ENCODE results near the gene TBCD.
"Not testable (repeated sequence)": the region's sequence is repeated elsewhere in the genome, so short reads cannot be mapped to it uniquely, and the experiment has no call there.

Gene TBCD

DNA sequence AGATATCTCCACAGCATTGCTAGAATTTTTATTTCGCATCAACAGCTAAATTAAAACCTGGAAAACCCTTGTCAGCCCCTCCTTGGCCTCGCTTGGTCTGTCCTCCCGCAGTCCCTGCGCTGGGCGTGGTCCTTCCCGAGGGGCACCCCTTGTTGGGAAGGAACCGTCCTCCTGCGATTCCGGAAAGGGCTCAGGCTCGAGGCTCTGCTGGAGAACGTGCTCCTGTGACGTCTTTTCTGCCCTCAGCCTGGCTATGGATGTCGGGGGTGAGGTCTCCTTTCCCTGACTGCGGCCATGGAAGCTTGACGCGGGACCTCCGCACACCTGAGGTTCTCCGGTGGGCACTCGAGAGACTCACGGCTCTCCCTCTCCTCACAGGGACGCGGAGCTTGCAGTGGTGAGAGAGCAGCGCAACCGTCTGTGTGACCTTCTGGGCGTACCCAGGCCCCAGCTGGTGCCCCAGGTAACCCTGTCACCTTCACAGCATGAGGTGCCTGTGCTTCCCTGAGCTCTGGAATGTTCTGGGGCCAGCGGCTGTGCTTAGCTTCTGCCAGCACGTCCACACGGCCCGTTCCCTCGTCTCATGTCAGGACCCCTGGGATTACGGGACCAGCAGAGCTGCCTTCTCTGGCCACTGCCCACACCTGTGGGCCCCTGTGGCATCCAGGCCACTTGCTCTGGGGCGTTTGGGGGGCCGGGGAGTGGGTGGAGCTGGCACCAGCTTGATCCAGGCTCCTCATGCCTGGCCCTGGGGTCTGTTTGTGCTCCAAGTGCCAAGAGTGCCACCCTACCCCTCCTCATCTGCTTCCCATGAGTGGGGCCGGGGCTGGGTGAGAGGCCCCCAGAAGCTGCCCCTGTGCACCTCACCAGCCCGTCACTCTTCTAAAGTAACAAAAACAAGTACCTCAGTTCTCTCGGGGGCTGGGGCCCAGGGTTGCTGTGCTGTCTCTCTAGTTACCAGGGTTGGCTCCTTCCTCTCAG lies 189.4 kb downstream of the TBCD start:
- DNase-seq: no peak

DNA sequence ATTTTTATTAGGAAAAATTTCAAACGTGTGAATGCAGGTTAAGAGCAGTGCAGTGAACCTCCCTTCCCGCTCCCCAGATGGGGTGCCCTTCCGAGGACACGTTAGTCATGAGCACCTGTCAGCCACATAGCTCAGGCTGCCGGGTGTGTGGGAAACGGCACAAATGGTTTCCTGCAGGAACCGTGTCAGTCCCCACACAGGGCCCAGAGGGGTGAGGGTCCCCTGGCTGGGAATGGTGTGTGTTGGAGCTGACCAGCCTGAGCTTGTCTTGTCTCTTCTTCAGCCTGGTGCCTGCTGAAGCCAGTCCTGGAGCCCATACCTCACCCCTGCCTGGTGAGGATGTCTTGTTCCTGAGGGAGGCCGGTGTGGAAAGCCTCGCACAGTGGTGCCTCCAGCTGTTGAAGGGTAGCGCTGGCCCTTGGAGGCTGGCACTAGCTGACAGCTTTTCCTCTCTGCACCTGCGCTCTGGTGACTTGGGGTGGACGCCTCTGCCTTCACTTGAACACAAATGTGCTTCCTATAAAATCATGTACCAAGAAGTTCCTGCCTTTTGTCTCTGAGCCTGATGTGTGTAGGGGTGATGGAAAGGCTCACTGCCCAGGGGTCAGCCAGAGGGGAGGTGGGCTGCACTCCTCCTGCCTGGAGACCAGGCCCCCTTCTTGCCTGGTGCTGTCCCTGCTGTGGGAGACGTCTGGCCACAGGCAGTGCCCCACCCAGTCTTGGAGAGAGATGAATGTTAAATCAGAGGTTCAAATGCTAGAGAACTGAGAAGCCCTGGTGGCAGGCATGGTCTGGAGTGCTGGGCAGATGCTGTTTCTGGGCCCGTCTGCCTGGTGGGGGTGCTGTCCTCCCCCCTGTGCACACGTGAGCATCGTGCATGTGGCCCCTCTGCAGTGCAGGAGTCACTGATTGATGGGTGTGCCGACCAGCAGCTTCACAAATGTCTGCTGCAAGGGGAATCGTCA lies 190.6 kb downstream of the TBCD start:
- no peak for DNase-seq

DNA sequence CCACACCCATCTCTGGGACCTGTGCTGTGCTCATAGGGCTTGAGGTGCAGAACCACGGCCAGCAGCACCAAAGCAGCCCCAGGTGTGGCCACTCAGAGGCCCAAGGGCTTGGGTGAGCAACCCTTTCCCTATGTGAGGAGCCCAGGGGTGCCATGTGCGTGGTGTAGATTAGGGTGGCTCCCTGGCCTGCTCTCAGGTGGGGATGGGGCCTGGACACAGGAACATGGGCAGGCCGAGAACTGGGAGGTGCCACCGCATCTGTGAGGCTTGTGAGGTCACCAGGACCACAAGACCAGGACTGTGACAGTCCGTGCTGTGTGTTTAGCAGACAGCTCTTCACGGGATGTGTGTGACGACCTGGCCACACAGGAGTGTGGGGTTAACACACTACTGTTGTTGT lies 191.5 kb downstream of the TBCD start:
- DNase-seq: no peak

DNA sequence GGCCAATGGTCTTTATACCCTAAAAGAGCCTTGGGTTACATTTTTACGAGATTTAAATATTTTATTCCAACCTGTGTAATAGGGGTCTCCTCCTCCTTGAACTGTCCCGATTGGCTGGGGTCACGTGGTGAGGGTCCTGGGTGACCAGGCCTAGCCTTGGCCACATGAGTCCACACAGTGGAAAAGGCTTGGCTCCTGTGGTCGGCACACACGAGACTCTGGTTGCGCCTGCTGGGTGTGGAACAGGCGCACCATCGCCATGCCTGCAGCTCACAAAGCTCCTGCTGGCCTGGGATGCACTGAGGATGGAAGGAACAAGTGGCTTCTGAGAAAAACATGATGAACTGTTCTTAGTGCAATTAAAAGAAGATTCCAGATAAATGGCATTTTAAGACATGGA lies 191.9 kb downstream of the TBCD start:
- no peak for DNase-seq

DNA sequence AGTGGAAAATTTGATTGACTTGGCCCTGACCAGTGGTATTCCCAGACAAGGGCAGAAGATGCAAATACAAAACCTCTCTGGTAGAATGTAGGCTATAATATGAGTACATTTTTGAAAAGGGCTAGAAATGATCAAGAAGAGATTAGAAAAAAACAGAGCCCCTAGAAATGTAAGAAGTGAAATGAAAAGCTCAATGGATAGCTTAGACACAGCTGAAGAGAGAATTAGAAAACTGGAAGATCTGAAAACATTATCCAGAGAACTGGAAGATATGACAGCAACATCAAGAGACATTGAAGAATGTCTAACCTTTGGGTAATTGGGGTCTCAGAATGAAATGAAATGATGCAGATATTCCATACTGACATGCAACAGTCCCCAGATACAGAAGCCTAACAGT lies 193.1 kb downstream of the TBCD start:
- DNase-seq: no peak

DNA sequence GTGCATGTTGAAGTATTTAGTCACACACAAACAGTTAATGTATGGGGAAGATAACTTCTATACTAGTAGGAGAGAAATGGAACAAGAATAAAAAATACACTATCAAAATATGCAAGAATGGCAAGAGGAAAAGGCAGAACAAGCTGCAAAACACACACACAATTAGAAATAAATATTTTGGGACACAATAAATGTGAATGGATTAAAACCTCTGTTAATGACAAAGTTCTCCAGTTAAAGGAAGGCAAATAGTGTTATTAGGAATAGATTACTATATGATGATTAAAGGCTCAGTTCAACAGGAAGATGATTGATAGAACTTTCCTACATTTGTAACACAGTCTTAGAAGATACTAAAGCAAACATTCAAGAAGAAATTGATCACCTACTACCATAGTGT lies 194.2 kb downstream of the TBCD start:
- no peak for DNase-seq

DNA sequence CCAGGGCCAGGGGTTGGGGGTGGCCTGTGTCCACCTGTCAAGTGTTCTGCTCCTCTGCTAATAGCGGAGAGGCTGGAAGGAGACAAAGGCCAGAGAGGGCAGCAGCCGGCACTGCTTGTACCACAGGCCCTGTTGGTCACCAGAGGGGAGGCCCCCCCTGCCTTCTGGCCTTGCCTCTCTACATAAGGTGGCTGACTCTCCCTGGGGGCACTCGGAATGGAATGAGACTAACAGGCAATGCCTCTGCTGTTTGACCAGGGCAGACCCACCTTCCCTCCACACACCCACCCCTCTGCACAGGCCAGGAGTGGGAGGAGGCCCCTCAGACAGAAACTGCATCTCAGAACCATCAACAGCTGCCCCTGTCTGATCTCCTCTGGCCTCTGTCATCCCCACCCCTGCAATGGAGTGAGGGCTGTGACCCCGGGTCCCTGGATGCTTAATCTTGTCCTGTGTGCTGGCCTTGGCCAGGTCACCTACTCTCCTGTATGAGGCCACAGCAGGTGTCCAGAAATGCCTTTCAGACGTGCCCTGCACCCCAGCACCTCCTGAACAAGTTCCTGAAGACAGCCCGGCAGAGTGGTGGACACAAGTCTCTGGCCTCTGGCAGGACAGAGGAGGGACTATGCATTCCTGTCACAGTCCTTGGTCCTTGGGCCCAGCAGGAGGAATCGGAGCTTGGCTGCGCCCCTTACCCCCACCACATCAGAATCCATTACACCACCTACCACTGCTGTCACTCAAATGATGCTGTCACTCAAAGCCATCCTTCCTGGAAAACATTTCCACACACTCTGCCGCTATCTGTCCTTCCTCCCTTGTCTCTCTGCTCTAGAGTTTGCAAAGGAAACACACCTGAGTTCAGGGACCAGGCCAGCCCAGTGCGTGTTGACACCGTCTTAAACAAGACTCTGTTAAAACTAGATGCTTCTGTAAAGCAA lies 195.5 kb downstream of the TBCD start:
- no peak for DNase-seq

DNA sequence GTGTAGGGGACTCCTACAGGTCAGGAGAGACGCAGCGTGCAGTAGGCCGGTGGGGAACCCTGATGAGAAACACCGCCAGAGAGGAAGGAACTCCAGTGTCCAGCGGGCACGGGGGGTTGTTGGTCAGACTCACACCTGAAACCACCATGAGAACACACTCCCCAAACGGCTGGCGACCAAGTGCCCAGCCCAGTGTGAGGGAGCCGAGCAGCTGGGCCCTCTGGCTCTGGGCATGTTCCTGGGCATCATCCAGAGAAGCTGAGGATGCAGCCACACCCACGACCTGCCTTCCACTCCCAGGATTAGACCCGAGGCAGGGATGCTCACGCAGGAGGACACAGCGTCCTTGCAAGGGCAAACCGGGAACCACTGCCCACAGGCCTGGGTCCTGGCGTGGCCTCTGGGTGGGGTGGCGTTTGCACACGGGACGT lies 196.2 kb downstream of the TBCD start:
- DNase-seq: no peak

DNA sequence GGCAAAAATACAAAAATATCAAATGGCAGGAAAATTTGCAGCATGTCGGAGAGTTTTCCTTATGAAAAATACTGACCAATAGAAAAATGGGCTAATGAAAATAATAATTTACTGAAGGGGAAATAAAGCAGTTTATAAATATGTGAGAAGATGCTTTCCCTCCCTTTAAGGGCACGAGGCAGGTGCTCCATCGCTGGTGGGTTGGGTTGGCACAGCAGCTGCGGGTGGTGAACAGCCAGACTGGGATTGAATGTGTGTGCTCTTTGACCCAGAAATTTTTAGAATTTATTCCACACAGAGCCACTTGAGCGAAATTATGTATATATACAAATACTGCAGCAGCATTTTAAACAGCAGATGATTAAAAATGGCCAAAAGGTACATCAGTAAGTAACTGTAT lies 197.1 kb downstream of the TBCD start:
- no peak for DNase-seq

DNA sequence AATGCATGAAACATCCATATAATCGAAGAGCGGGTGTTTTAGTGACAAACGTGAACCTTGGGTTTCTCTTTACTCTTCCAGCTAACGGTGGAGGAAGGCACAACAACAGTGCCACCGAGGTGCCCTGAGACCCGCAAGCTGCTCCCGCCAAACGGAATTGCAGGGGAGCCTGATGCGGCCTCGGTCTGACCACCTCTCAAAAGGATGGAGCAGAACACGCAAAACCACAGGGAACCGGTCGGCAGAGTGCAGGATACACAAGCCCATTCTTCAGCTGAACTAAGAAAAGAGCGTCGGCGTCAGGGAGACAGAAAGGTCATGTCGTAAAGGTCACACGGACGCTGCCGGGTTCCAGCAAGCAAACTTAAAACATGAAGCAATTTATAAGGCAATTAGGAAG lies 197.5 kb downstream of the TBCD start:
- no peak for DNase-seq

DNA sequence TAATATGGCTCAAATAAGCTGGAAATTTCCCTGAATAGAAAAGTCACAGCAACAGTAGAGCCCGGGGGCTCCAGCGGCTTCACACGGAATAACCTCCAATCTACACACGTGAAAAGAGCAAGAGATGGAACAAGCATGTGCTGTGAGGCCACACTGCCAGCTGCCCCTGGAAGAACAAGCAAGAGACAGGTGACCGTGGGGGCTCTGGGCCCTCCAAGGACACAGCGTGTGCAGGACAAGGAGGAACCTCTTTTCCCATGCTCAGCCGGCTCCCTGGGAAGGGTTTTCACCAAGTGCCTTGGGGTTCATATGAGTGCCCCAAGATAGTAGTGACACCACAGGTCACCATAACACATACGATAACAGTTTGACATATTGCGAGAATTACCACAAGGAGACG lies 198.1 kb downstream of the TBCD start:
- no peak for DNase-seq

DNA sequence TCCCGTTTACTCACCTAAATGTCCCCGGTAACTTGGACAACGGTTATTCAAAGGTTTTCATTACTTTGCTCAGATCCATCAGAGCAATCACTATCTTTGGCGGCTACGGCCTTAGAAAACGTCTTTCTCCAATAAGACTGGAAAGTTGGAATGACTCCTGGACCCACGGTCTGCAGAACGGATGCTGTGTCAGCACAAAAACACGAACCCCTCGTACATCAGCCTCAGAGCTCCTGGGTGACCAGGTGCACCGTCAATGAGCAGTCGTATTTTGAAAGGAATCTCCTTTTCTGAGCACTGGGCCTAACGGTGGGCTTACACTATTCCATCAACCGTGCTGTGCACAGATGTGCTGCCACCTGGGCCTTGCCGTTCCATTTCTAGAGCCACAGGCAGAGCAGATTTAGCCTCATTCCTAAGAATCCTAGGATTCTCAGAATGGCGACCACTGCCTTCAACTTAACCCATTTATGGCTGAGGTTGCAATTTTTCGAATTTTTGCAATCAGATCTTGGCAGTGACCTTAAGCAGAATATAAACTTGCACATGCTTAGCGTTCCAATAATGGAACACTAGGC lies 198.7 kb downstream of the TBCD start:
- DNase-seq: no peak

DNA sequence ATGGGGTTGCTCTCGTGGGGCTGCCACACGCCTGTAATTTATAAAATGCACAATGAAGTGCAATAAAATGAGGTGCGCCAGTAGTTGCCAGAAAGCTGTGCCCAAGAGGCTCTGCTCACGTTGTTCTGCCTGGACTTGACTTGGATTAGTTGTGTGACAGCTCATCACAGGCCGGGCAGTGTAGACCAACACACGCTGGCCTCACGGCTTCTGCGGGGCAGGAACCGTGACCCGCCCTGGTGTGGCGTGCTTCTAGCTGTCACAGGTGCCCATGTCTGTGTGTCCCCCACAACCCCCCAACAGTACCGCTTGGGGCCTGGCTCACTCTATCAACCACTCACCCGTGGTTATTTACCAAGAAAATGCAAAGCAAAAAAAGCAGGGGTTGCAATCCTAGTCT lies 200.2 kb downstream of the TBCD start:
- no peak for DNase-seq

DNA sequence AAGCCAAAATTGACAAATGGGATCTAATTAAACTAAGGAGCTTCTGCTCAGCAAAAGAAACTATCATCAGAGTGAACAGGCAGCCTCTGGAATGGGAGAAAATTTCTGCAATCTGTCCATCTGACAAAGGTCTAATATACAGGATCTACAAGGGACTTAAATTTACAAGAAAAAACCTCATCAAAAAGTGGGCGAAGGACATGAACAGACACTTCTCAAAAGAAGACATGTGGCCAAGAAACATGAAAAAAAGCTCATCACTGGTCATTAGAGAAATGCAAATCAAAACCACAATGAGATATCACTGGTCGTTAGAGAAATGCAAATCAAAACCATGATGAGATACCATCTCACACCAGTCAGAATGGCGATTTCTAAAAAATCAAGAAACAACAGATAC lies 203.2 kb downstream of the TBCD start:
- DNase-seq: not testable (repeated sequence)

DNA sequence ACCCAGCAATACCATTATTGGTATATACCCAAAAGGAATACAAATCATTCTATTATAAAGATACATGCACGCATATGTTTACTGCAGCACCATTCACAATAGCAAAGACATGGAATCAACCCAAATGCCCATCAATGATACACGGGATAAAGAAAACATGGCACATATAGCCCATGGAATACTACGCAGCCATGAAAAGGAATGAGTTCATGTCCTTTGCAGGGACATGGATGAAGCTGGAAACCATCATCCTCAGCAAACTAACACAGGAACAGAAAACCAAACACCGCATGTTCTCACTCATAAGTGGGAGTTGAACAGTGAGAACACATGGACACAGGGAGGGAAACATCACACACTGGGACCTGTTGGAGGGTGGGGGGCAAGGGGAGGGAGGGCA lies 203.8 kb downstream of the TBCD start:
- DNase-seq: not testable (repeated sequence)

DNA sequence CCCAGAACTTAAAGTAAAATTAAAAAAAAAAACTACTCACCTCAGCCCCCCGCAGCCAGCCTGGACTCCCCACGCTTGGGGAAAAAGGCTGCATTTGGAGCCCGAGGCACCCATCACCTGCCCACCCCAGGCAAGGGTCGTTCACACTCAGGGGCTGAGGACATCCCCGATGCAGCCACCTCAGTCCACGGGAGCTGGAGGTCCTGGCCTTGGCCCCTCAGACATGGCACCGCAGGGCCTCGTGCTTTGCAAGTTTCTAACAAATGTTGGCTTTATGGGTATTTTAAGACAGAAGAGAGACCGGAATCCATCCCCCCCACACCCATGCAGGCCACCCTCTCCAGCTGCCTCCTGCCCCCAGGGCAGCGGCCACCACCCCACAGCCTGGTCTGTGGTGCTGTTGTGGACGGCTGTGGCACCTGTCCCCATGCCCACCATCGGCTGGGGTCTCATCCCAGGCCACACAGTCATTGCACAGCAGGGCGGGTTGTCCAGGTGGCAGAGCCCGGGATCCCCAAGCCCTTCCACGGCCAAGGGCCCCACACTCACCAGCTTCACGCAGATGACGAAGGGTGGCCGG lies 204.4 kb downstream of the TBCD start:
- no peak for DNase-seq

DNA sequence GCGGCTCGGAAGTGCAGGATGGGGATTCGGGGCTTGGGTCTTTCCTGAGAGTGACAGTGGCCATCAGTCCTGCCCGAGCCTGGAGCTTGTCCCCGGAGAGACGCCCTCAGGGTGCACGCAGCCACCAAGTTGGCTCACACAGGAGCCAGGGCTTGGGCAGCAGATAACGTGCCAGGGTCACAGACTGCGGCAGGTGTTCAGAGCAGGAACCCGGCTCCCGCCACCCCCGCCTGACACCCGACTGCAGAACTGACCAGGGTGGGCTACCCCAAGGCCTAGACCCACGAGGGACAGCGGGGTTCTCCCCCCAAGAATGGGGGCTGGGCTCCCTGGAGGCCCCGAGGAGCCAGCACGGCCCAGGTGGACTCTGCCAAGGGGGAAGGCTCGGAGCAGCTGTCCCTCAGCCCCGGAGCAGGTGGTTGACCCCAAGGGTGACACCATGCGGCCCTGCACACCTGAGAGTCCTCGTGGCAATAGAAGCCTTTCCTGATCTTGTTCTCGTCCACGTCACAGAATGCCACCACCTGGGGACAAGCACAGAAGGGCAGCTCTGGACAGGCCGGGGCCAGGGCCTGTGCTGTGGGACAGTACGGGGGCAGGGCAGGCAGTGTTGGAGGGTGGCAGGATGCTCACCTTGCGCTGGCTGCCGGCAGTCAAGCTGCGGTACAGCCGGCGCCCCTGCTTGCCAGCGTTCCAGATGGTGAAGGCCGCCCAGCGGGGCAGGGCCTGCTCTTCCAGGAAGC lies 205.0 kb downstream of the TBCD start:
- DNase-seq: no peak

DNA sequence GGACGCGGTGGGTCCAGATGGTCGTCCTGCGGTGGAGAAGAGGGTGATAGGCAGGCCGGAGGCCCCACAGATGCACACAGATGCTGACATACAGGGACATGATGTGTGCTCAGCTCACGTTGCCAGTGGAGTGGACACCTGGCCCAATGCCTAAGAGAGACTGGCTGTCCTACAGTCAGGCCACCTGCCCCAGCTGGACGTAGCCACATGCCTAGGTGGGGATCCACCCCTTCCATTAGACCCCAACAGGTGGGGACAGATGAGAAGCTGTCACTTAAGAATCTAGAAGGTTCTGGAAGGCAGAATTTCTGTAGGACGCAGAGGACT lies 205.6 kb downstream of the TBCD start:
- no peak for DNase-seq

DNA sequence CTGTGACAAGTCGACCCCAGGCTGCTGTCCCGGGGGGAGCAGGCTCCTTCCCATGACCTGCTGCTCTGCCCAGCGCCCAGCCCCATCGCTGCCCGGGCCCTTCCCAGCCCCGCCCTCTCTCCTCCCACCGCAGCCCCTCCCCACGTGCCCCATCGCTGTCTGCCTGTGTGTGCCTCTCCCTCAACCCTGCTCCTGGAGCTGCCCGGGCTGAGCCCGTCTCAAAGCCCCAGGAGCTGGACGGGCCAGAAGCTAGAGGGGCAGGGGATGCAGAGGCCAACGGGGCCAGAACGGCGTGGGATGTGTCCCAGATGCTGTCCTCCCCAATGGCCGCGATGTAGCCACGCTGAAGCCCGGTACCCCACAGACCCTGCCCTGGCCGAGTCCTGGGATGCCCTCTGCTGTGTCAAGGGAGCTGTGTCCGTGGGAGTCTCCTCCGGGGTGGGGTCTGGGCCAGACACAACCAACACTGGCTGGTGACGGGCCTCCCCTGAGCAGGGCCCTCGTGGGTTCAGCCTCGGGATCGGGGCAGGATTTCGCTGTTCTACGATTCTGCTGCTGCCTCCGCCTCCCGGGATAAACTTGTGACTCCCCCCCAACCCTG lies 206.2 kb downstream of the TBCD start:
- no peak for DNase-seq

DNA sequence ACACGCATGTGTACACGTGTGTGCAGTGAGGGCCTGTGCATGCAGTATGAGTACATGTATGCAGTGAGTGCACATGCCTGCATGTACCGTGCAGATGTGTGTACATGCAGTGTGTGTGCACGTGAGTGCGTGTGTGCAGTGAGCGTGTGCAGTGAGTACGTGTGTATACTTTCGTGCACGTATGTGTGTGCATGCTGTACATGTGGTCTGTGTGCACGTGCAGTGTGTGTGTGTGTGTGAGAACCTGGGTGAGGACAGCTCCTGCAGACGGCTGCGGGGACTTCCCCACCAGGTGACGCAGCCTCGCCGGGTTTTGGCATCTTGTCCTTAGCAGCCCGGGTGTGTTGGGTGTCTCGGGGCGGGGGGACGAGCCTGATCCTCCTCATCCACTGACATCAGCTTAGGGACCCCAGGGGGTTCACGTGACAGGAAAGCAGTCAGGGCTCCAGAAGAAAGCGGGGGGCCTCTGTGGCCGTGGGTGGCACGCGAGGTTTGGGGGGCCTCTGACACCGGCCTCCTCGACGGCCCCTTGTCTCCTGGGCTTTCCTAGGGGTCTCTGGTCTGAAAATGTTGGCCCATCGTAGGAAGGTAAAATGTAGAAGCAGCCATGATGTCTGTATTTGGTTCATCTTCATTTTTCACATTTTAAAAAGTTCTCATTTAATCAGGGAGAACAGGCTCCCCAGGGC lies 207.5 kb downstream of the TBCD start:
- DNase-seq: no peak
